ENCODE data around the gene CDH23.

Gene CDH23

GRCh38 chr10:71473671-71474599 is 77.2 kb downstream of the CDH23 start:
- no peak overlapping the region for H3K27ac ChIP-seq
- DNase-seq = no peak
- no peaks in the 10 kb centered on the region for H3K9me3 ChIP-seq
- no peak for TF ChIP-seq CTCF (IDR thresholded peaks at IDR 0.05)
- peaks cover 0 to 42% (median 26%) of the 10 kb centered on the region in 4 donors for H3K4me1 ChIP-seq
- H3K27me3 ChIP-seq = no peaks in the 10 kb centered on the region
- no peak overlapping the region for H3K4me3 ChIP-seq
- H3K36me3 ChIP-seq = no peaks in the 10 kb centered on the region
- intact Hi-C loops (cut with DNase I; ENCODE audit: low total_unique reads) = no loop called here

GRCh38 chr10:71474702-71475242 is 78.1 kb downstream of the CDH23 start:
- no peak for DNase-seq
- intact Hi-C loops (cut with DNase I; ENCODE audit: low total_unique reads) = no loop called here
- no peak overlapping the region for H3K27ac ChIP-seq
- TF ChIP-seq CTCF (IDR thresholded peaks at IDR 0.05) = no peak
- H3K27me3 ChIP-seq = no peaks in the 10 kb centered on the region
- H3K4me1 ChIP-seq = peaks cover 0 to 42% (median 26%) of the 10 kb centered on the region in 4 donors
- no peaks in the 10 kb centered on the region for H3K36me3 ChIP-seq
- H3K4me3 ChIP-seq = no peak overlapping the region
- H3K9me3 ChIP-seq = no peaks in the 10 kb centered on the region

GRCh38 chr10:71475243-71475871 is 78.6 kb downstream of the CDH23 start:
- no peaks in the 10 kb centered on the region for H3K36me3 ChIP-seq
- H3K4me1 ChIP-seq = peaks cover 0 to 42% (median 26%) of the 10 kb centered on the region in 4 donors
- DNase-seq = no peak
- H3K9me3 ChIP-seq = no peaks in the 10 kb centered on the region
- intact Hi-C loops (cut with DNase I; ENCODE audit: low total_unique reads) = no loop called here
- no peak overlapping the region for H3K27ac ChIP-seq
- no peak for TF ChIP-seq CTCF (IDR thresholded peaks at IDR 0.05)
- H3K4me3 ChIP-seq = no peak overlapping the region
- H3K27me3 ChIP-seq = no peaks in the 10 kb centered on the region

GRCh38 chr10:71476228-71477011 is 79.7 kb downstream of the CDH23 start:
- Histone ChIP-seq H3K36me3 (no peaks in the 10 kb centered on the region), H3K4me3 (no peak overlapping the region), H3K4me1 (peaks cover 0 to 42% (median 26%) of the 10 kb centered on the region in 4 donors), H3K9me3 (no peaks in the 10 kb centered on the region), H3K27ac (no peak overlapping the region), H3K27me3 (no peaks in the 10 kb centered on the region)
- no peak for TF ChIP-seq CTCF (IDR thresholded peaks at IDR 0.05)
- DNase-seq = no peak
- intact Hi-C loops (cut with DNase I; ENCODE audit: low total_unique reads) = no loop called here

- no peak overlapping the region for H3K4me3 ChIP-seq
- no peaks in the 10 kb centered on the region for H3K36me3 ChIP-seq
- no peaks in the 10 kb centered on the region for H3K9me3 ChIP-seq
- peaks cover 0 to 25% (median 14%) of the 10 kb centered on the region in 4 donors for H3K4me1 ChIP-seq
- intact Hi-C loops (cut with DNase I; ENCODE audit: low total_unique reads) = no loop called here
- no peak for DNase-seq
- no peak for TF ChIP-seq CTCF (IDR thresholded peaks at IDR 0.05)
- H3K27ac ChIP-seq = no peak overlapping the region
- peaks cover 0 to 3% of the 10 kb centered on the region in 2 donors for H3K27me3 ChIP-seq
These were observed 81.5 kb downstream of the CDH23 start for GRCh38 chr10:71478173-71478572.
